Stimulated activated CD8-positive, alpha-beta memory T cell treated with anti-CD3 and anti-CD28 coated beads, Interleukin-4, amount 100 ng/mL, for 48 hours (primary cell): Measurements from ENCODE around the gene BTBD7.
"Not testable (repeated sequence)": the region's sequence is repeated elsewhere in the genome, so short reads cannot be mapped to it uniquely, and the experiment has no call there.

Experiments
- DNase-seq: peaks from one replicate; pipeline ENCODE4 v3.0.0-alpha.2; 2020

BTBD7 gene

DNA sequence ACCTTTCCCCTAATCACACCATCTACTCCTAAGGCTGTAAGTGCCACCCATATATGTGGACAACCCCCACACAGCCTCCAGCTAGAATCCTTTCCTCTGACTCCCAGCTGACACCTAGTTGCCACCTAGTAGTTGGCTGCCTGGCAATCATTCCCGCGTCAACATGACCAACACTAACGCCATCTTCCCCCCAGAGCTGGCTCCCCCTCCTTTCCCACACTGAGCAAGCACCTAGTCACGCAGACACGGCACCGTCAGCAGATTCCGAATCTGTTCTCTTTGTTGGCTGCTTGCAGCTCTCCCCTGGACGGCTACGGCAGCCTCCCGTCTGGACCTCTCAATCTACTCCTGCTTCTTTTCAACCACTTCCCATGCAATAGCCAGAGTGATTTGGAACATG, 98.0 kb downstream of the BTBD7 start:
- DNase-seq, result no peak

DNA sequence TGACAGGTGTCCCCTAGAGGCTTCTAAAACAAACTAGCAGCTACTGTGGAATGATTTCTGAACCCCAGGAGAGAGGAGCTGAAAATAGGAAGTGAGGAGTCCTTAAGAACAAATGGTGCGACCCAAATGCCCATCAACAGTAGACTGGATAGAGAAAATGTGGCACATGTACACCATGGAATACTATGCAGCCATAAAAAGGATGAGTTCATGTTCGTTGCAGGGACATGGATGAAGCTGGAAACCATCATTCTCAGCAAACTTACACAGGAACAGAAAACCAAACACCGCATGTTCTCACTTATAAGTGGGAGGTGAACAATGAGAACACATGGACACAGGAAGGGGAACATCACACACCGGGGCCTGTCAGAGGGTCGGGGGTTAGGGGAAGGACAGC, 99.8 kb downstream of the BTBD7 start:
- DNase-seq, result not testable (repeated sequence)

DNA sequence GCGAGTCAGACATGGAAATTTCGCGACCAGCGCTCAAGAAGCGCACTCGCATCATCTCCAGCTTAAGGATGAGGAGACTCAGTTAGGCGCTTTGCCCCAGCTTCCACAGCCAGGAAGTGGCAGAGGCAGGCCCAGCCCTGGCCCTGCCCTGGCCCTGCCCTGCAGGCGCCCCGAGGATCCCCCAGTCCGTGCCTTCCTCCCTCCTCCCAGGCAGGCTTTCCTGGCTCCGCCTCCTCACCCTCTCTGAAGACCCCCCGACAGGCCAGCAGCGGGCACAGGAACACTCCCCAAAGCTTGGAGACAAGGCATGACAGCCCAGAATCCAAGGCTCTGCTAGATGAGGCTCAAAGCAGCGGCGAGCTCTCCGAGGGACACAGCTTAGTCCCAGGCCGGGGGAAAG, 100.7 kb downstream of the BTBD7 start:
- no peak for DNase-seq

DNA sequence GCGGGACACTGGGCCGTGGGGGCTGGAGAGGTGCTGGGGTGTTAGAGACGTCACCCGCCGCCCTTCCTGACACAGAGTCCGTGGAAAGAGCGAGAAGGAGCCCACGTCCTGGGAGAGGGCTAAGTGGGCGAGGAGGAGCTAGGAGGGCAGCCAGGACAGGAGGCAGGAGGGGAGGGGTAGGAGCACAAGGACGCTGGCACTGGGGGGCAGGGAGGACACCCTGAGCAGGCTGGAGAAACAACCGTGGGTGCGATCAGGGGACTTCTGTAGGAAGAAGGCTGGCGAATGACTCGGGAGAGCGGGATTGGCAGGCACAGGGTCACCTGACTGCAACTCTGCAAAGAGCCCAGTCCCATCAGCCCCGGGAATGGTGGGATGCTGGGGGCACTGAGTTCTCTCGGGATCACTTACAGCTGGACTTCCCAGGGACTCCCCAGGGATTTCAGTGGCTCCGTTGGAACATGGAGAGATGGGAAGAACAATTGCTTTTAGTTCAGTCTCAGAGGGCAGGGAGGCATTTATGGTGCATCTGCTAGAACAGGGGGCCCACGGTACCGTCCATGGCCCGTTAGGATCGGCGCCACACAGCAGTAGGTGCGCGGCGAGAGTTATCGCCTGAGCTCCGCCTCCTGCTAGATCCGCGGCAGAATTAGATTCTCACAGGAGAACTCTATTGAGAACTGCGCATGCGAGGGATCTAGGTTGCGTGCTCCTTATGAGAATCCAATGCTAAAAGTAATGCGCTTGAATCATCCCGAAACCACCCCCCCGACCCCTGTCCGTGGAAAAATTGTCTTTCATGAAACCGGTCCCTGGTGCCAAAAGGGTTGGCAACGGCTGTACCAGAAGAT, 101.5 kb downstream of the BTBD7 start:
- no peak for DNase-seq

DNA sequence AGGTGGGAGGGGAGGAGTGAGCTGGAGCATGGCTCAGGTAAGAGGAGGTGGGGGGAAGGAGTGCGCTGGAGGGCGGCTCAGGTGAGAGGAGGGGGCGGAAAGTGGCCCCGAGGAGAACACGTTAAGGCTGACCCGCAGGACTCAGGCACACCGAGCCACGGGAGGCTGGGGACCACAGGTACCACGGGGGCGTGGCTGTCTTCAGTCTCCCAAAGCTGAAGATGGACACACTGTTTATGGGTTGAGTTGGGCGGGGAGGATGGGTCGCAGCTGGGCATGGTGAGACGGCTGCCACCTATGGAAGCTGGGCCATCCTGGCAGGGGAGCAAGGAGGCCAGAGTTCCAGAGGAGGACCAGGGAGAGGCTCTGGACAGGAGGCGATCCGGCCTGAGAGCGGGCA, 102.3 kb downstream of the BTBD7 start:
- DNase-seq, result no peak

DNA sequence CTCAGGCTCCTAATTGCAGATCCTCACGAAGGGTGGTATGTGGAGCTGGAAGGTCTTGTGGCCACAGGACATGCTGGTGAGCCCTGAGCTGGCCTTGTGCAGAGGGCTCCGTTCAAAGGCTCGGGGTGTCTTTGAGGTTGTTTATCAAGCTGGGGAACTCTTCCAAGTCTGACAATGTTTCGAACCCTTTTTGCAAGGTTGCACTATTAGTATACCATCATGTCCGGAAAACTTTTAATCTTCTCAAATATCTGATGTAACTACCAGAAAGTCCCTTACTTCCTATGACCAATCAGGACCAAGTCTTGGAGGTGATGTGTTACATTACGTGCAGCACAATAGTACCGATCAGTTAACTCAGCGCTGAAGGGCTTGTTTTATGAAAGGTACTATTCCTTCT, 104.3 kb downstream of the BTBD7 start:
- no peak for DNase-seq

DNA sequence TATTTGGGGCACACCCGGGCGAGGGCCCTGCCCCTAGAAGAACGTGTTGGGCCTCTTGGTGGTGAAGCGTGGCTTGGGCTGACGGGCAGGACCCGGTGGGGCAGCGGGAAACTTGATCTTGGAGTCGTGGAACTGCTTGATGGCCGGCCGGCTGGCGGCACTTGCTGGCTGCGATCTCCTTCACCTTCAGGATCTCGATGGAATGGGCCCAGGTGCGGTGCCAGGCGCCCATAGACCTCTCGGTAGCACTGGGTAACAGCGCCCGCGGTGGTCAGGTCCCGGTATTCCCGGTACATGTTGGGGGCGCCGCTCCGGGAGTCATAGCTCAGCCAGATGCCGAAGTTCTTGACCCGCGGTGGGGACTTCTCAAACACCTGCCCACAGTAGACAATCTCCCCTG, 109.3 kb downstream of the BTBD7 start:
- DNase-seq, result no peak

DNA sequence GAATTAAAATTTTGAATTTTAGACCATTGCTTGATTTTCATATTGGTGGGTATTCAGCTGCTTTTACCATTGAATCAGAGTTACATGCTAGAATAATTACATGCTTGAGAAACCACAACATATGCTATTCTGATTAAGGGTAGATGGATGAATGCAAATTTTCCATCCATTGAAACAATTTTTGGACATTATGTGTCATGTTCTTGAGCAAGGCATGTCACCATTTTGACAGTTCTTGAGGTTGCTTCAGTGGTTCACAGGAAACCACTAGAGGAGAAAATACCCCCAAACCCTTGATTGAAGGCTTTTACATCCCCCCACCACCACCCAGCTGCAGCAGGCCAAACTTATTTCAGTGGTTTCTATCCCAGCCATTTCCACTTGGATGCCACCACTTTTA, 112.3 kb downstream of the BTBD7 start:
- no peak for DNase-seq

DNA sequence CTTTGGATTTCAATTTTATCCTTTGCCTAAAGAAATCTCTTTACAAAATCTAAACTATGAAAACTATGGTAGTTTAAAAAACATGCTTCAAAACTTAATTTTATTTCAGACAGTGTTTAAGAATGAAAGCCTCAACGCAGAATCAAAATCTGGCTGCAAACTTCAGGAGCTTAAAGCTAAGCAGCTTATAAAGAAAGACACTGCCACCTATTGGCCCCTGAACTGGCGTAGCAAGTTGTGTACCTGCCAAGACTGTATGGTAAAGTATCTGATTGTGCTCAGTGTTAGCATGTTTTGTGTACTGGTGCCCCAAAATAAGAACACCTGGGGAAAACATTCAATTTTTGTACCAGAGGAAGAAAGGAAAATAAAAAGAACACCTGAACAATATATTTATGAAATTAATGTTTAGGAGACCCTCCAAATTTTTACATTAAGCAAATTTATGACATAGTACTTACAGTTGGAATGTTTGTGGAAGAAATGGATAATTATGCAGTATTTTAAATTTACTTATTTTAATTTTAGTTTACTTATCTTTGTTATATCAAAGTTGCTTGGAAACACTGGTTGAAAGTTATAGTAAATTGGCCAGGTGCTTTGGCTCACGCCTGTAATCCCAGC, 113.6 kb downstream of the BTBD7 start:
- peak; percentile 35 for DNase-seq

DNA sequence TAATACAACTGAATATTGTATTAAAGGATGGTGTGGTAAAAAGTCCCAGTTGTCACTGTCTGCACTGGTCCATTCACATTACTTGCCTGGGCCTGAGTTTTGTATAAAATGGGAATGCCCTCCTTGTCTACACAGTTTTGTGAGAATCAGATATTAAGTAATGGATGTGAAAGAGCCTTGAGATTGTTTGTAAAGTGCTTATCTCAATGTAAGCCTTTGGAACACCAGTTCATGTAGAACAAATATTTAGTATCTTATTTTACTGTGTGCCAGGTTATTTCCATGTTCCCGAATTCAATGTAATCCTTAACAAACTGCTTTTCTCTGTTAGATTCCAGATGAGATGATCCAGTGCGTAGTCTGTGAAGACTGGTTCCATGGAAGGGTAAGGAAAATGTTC, 118.2 kb downstream of the BTBD7 start:
- no peak for DNase-seq

DNA sequence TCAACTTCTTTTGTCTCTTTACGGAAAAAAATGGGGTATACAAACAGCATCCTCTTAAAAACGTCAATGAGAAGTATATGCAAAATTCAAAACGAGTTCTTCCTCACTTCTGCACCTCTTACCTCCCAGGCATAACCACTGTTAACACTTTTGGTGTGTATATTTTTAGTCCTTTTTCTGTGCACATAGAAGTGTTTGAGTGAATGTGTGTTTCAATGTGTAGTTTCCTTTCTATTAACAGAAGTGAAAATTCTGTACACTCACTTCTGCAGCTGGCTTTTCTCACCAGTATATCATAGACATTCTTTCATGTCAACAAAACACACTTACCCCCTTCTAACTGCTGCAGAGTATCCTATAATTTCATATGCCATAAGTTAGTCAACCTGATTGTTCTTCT, 120.4 kb downstream of the BTBD7 start:
- no peak for DNase-seq

DNA sequence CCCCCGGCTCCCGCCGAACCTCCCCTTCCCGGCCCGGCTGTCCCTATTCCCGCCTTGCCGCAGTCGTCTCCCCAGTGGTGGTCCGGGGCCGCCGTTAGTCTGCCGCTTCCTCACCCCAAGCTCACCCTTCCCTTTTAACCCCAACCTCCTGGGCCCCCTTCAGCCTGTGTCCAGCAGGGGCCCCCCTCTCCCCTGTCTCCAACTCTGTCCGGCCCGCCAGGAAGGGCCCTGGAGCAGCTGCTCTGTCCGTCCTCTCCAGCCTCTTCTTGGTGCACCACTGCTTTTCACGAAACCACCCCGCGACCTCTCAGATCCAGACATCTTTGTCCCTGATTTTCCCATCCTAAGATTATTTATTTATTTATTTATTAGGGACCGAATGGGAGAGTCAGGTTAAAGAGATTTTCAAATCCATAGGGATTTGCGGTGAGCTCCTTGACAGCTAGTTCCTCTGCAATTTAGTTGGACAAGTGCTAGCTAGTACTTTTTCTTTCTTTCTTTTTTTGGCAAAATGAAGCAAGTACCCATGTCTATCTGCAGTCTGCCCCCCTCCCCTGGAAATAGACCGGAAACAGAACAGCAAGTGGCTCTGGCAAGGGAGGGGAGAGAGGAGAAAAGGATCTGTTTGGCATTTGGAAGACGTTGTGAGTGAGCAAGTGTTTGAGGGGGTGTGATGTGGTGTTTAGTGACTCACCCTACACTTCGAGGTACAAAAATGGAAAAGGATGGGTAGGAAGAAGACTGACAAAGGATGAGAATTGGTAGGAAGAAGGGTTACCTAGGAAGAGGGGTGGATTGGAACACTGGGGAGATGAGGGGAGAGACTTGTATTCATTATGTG, 125.1 kb downstream of the BTBD7 start:
- peak; percentile 39 for DNase-seq

DNA sequence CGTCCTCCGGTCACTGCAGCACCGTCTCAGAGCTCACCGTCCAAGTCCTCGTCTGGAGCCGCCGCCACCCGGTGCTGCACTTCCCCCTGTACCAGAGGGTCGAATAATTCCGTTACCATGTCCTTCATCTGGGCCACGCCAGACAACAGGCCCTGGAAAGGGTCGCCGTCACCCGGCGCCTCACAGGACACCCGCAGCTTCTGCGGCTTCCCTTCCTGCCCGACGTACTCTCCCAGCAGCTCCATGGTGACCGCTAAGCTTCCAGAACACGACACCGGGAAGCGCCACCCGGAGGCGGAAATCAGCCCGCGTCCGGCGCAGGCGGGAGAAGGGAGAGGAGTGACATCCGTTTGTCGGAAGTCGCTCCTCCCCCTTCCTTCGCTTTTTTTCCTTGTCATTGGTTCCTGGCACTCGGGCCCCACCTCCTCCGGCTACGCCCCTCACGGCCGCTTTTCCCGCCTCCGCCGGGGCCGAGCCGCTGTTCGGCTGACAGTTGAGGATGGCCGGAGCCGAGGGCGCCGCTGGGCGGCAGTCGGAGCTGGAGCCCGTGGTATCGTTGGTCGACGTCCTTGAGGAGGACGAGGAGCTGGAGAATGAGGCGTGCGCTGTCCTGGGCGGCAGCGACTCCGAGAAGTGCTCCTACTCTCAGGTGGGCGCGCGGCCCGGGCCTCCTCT, 125.9 kb downstream of the BTBD7 start, which contains the start of the genes GON7 and UBR7:
TSS of gene GON7 (minus strand) at position 273 of the 675 bp plus-strand sequence. CDS start at position 245, 28 bp downstream.
TSS of gene UBR7 (plus strand) at position 464 of the 675 bp plus-strand sequence. CDS start at position 500, 36 bp downstream.
- DNase-seq, result peak; percentile 93

DNA sequence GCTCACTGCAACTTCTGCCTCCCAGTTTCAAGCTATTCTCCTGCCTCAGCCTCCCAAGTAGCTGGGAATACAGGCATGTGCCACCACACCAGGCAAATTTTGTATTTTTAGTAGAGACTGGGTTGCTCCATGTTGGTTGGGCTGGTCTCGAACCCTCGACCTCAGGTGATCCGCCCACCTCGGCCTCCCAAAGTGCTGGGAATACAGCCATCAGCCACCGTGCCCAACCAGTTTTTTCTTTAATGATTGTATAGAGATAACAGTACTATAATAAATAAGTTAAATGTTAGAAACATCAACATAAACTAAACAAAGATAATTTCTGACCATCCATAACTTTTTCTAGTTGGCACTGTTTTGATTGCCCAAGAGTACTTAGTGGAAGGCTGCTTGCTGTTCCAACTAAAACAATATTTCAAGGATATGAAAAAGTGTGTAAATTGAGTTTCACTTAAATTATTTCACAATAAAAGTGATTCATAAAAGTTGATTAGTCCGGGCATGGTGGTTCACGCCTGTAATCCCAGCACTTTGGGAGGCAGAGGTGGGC, 131.6 kb downstream of the BTBD7 start:
- DNase-seq, result no peak

DNA sequence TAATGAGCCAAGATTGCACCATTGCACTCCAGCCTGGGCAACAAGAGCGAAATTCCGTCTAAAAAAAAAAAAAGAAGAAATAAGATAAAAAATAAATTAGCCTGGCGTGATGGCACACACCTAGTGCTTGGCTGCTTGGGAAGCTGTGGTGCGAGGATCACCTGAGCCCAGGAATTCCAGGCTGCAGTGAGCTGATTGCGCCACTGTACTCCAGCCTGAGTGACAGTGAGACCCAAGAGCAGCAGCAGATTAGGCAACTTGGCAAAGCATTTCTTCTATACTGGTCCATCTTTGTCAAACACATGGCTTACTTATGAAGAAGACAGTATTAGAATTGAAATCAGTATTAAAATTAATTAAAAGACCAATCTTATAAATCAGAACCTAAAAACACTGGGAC, 132.3 kb downstream of the BTBD7 start:
- no peak for DNase-seq

DNA sequence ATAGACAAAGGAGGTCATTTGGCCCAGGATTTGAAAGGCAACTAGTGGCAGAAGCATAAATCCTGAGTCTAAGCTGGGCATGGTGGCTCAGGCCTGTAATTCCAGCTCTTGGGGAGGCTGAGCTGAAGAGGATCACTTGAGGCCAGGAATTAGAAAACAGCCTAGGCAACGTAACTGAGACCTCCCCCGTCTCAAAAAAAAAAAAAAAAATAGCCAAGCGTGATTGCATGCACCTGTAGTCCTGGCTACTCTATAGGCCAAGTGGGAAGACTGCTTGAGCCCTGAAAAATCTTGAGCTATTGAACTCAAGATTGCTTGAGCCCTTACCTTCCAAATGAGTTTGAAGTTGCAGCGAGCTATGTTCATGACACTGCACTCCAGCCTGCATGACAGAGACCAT, 133.8 kb downstream of the BTBD7 start:
- DNase-seq, result no peak

DNA sequence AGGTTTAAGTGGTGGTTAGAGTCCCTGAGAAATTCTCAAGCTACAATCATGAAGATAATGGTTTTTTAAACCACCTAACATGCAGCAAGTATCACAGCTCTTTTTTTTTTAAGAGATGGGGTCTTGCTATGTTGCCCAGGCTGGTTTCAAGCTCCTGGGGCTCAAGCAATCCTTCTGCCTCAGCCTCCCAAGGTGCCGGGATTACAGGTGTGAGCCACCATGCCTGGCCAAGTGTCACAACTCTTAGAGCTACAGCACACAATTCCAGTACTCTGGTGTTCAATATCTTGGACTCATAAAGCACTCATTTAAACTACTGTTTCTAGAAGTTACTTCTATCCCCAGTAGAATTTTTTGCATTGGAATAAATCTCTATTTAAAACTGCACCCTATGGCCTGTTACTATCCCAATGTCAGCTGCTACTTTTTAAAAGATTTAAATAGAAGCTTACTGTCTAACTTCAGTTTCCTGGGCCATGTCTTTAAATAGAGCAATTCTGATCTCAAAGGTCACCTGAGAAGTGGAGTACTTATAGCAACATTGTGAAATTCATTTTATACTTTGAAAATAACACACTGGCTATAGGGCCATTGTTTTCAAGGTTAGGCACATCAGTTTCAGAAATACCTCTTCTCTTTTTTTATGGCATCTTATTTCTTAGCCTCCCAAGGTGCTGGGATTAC, 137.4 kb downstream of the BTBD7 start:
- no peak for DNase-seq
